HFF-Myc (cell line): ENCODE data around the gene PLA2G2A.

Experiments
- DNase-seq: peaks from one replicate; pipeline ENCODE4 v3.0.0-alpha.2; 2011; ENCODE audit warnings: low read depth; ENCODE audit errors: extremely low read depth
- H3K4me3 ChIP-seq: replicated peaks from 2 replicates; pipeline ENCODE4 v1.5.1; 2011; ENCODE audit warnings: low read depth, mild to moderate bottlenecking, control low read depth, low read length
- TF ChIP-seq, protein P1 (sequence below): IDR thresholded peaks from 2 replicates; pipeline ENCODE4 v1.5.1; 2012; ENCODE audit warnings: mild to moderate bottlenecking, low read depth, low read length, control low read depth; ENCODE audit errors: missing control alignments

The PLA2G2A gene

DNA sequence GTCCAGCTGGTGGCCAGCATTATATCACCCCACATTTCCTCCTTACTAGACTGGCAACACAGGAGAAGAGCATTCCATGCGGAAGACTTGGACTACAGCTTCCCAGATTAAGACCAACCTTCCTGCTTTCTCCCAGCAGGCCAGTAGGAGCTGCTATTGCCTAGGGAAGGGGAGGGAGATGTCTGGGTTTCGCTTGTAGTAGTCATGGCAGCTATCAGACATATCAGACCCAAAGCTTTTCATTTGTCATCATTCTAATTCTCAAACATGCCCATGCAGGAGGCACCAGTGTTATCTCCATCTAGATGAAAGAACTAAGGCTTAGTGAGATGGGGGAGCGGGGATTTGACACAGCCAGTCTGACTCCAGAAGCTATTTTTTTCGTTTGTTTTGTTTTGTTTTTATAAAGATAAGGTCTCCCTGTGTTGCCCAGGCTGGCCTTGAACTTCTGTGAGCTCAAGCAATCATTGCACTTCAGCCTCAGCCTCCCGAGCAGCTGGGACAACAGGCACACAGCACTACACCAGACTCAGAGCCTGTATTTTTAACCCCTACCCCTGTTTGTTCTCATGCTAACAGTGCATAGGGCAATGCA is 4.5 kb downstream of the PLA2G2A start:
- peak; percentile 20 for DNase-seq
- no peak overlapping the region for H3K4me3 ChIP-seq
- TF ChIP-seq, protein P1, sequence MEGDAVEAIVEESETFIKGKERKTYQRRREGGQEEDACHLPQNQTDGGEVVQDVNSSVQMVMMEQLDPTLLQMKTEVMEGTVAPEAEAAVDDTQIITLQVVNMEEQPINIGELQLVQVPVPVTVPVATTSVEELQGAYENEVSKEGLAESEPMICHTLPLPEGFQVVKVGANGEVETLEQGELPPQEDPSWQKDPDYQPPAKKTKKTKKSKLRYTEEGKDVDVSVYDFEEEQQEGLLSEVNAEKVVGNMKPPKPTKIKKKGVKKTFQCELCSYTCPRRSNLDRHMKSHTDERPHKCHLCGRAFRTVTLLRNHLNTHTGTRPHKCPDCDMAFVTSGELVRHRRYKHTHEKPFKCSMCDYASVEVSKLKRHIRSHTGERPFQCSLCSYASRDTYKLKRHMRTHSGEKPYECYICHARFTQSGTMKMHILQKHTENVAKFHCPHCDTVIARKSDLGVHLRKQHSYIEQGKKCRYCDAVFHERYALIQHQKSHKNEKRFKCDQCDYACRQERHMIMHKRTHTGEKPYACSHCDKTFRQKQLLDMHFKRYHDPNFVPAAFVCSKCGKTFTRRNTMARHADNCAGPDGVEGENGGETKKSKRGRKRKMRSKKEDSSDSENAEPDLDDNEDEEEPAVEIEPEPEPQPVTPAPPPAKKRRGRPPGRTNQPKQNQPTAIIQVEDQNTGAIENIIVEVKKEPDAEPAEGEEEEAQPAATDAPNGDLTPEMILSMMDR = peak; percentile 91

DNA sequence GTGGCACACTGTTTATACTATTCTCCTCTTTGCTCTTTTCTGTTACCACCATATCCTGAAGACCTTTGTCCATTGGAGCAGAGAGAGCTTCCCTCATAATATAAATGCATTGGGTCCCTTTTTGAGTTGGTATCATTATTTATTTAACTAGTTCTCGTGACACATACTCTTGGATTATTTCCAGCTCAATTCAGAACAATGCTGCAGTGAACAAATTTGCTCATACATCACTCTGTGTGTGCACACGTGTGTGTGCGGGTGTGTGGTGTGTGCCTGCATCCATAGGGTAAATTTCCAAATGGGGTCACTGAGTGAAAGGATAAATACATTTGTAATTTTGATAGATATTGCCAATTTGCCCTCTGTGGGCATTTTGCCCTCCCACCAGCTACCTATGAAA is 5.8 kb downstream of the PLA2G2A start:
- no peak overlapping the region for H3K4me3 ChIP-seq
- TF ChIP-seq, protein P1 = no peak
- DNase-seq = no peak

DNA sequence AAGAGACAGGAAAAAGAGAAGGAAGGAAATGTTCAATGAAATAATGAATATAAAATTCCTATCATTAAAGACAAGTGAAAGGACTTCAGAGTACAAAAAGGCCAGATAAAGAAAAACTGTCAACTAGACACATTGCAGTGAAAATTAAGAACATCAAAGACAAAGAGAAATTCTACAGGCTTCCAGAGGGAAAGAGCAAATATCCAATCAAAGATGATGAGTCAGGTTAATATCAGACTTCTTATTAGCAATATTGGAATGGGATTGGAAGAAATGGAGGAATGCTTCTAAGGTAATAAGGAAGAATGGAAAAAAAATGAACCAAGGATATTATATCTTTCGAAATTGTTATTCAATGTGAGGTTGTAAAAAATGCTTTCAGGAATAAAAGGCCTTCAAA is 7.8 kb downstream of the PLA2G2A start:
- DNase-seq = no peak
- no peak overlapping the region for H3K4me3 ChIP-seq
- TF ChIP-seq, protein P1 = no peak

DNA sequence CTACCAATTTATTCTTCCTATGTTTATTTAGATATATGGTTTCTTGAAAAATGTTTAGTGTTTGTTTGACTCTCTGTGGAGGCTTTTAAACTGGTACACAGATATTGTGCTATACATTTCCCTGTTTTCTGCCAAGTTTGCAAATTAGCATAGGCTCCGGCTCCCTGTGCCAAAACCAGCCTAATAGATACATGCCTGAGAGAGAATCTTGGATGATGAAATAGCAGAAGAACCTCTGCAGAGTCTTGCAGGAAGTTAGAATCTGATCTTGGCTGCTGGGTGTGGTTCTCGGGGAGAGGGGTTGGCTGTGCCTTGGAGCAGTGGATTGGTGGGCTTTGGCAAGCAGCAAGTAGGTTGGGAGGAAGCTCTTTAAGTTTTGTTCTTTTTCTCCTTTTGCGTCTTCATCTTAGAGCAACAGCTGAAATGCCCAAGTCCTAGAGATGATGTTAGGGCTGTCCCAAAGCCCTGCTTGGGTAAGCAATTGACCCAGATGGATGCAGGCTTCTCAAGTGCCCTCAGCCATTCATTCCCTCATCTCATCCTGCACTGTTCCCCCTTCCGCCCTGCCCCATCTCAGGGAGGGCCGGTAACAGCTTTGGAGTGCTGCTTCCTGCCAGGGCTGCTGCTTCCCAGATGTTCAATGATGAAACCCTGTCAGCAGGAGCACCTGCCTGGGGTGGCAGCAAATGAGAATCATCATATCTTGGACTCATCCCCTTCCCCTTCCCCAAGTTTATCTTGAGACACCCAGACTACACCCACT is 9.3 kb downstream of the PLA2G2A start:
- DNase-seq = no peak
- H3K4me3 ChIP-seq = no peak overlapping the region
- TF ChIP-seq, protein P1 = no peak

DNA sequence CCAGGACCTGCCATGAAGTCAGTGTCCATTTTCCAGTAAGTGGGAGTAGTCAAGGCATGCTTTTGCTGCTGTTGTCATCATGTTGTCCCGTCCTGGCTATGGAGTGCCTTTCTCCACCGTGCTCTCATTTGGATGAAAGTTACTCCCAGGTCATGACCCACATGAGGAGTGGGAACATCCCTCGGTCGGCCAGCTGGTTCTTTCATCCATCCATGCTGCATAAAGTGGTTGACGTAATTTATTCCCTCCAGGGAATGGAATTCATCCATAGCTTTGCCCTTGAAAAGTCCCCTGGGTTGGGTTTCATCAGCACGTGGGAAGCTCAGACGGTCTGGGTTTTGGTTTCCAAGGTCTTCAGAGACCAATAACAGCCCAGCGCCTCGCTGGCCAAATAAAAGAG is 11.6 kb downstream of the PLA2G2A start:
- H3K4me3 ChIP-seq = no peak overlapping the region
- TF ChIP-seq, protein P1 = no peak
- no peak for DNase-seq

DNA sequence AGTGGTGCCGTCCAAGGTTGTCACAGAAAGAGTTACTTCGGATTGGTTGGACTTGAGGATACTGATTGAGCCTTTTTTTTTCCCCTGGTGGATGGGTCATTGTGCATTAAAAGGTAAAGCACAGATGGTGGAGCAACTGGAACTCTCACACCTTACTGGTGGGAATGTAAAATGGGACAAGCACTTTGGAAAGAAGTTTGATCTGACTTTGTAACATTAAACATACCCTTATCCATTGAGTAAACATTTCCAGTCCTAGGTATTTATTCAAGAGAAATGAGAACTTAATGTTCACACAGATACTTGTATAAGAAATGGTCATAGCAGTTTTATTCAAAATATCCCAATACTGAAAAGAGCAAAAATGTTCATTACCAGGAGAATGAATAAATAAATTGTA is 14.9 kb downstream of the PLA2G2A start:
- H3K4me3 ChIP-seq = no peak overlapping the region
- TF ChIP-seq, protein P1 = no peak
- DNase-seq = no peak
